GM19351 (cell line): ENCODE results near the gene ING3.
A peak's percentile ranks its signal among the peaks of the same experiment; 100 is the strongest.
"Not testable (repeated sequence)": the region's sequence is repeated elsewhere in the genome, so short reads cannot be mapped to it uniquely, and the experiment has no call there.

Source experiments
- ATAC-seq: cut with Tn5 transposase; IDR thresholded peaks from one replicate; pipeline ENCODE4 v1.9.1; 2021; ENCODE audit warnings: mild to moderate bottlenecking, moderate library complexity; ENCODE audit not compliant: unreplicated experiment

ING3 gene

DNA sequence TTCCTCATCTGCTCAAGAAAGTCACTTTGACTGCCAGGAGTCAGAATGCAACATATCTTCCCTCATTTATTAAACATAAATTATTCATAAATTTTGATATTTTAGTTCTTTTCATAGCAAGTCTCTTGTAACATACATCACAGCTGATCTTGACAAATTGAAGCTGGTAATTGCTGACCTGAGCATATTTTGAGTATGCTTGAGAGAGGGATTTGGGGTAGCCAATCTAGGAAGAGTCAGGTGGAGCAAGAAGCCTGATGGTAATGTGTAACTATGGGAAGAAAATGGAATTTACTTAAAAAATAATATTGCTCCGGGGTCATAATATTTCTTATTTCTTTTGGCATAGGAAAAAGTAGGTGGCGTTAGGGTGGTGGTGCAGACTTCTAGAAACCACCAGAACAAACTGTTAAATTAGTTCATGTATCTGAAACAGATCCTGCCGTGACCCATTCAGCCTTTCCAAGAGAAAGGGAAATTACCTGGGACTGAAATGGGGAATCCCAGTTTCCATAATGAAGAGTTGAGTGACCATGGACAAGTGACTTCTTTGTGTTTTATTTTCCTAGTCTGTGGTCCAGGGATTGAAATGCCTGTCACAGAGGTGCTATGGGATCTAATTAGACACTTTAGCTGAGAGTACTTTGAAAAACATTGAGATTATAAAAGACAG lies 50.8 kb downstream of the ING3 start:
- no peak for ATAC-seq

DNA sequence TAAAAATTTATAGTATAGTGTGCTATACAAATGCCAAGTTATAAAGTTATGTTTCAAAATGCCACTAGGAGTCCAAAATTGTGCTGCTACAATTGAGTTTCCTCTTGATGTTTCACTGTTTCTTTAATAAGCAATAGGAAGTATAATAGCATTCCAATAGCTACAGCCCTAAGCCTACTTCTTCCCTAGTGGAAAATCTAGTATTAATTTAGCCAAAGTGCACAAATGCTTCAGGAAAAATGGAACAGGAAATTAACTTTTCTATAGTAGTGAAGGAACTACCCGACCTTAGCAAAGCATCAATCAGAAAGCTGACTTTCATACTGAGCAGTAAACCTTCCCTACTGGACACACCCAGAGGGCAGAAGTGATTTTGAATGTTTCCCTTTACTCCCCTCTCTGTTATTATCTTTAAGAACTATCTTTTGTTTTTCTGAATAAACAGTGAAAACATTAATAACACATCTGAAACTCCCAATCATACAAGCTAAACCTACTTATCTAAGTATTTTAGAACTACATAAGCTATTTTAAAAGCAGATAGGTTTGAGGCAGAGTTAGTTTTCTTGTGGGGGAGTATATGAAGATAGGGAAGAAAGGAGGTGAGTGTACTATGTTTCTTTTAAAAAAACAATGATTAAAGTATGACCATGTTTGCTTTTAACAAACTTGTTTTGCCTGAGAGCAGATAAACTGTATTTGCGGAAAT lies 51.6 kb downstream of the ING3 start:
- ATAC-seq, result no peak

DNA sequence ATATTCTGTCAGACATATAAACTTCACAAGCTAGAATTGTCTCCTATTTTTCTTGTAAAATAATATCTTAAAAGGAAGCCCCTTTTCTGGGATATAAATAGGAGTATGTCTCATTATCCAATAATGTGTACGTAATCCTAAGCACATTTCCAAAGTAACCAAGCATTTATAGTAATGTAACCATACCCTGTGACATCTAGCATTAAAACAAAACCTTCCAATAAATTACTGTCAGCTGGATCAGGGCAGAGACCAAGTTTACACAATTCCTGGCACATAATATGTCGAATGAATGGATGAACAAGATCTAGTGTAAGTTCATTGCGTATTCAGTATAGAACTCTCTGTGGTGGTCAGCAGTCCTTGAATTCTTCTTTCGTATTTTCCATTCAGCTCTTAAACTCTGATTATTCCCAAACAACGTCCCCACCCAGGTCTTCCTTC lies 52.2 kb downstream of the ING3 start:
- ATAC-seq, result no peak

DNA sequence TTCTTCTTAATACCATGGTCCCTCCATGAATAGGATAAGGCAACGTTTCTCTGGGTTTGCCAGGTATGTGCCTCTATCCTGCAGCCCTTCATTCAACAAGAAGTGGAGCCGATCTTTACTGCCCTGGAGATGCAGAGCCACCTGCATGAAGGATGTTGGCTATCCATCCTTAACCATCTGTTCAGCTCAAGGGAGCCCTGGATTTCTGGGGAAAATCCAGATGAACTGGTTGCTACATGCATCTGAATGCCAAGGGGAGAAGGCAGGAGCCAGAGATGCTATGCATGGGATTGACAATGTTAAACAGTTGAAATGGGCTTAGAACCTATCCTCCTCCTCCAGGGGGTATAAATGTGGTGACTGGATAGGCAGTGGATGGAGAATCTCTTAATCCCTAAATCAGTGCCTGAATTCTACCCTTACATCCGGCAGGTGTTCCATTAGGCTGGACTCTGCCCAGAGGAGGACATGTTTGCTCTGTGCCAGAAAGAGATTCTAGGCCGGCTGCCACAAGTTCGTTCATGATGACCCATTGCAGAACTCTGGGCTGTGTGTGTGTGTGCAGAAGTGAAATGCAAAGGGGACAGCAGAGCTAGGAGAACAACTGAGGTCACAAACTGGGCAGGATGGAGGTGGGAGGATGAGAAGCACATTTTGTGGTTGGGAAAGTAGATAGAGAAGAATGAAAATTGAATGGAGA lies 53.6 kb downstream of the ING3 start:
- no peak for ATAC-seq

DNA sequence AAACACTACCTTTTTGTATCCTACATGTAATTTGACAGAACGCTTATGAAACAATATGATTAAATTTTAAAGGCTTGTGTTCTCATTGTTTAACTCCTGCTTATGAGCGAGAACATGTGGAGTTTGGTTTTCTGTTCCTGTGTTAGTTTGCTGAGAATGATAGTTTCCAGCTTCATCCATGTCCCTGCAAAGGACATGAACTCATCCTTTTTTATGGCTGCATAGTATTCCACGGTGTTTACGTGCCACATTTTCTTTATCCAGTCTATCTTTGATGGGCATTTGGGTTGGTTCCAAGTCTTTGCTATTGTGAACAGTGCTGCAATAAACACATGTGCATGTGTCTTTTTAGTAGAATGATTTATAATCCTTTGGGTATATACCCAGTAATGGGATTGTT lies 54.5 kb downstream of the ING3 start:
- ATAC-seq, result not testable (repeated sequence)

DNA sequence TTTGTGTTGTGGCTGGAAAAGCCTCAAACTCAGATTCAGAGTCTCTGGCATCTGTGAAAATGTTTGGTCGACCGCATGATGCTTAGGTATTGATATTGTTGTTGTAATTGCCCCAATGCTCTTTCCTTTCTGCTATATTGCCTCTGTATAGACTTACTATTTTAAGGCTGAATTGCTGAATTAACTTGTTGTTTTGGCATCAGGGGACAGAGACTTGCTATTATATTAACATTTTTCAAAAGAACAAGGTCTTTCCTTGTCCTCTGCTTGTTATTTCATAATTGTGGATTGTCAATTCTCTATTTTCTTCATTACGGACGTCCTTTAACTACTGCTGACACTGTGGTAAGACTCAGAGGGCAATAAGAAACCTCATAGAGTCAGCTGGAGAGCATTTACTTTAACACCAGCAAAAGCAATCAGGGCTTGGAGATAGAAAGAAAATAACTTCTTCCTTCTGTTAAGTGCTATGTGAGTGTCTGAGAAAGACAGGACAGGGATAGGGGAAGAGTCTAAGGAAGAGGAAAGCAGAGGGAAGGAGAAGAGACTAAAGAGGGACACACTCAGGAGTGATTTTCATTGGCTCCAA lies 55.5 kb downstream of the ING3 start:
- ATAC-seq, result no peak

DNA sequence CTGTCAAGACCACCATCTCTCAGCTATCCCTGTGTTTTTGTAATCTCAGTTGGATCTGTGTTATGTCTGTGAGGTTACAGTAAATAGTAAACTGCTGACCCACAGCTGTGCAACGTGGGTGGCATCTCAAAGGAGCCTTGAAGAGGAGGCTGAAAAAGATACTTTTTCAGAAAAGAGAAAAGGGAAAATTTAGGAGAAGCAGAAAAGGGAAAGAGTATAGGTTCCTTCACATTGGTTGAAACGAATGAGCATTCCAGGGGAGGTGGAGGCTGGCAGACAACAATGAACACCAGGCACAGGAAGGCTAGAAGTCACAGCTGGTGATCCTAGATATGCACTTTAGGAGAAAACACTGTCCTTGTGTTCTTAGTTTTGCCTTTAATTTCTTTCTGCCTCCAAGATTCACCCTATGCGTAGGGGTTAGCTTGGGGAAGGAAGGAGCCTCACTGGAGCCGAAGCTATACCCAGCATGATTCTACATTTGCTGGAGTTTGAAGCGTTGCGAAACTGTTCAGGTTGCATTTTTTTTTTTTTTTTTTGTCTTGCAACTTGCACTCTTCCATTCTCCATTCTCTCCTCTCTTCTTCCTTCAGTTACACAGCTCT lies 56.2 kb downstream of the ING3 start:
- no peak for ATAC-seq

DNA sequence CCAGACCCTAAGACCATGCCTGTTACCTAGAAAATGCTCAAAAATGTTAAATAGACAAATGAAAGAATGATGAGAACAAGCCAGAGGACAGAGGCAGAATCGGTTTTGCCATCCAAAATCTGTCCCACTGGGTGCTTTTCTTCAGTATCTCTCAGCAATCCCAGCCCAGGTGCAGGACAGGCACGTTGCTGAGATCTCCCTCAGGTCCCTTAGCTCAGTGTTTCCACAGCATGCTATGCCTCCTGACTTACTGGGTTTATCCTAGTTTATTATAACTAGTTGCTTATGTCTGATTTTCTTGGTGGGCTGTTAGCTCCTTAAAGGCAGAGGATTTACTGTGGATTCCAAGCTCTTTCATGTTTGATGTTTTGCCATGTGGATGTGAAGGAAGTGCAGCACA lies 58.2 kb downstream of the ING3 start:
- ATAC-seq, result no peak

DNA sequence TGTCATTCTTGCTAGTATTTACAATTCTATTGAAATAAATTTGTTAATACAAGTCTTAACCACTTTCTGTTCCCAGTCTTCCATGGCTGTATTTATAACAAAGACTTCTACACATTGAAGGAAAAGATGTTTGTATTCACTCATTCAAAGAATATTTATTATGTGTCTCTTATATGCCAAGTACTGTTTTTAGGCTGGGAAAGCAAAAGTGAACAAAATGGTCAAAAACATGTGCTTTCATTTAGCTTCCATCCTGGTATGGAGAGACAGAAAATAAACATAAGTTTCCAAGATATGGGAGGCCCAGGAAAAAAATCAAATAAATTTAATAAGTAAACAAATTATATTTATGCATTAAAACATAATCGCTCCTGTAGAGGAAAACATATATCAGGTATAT lies 60.8 kb downstream of the ING3 start:
- no peak for ATAC-seq

DNA sequence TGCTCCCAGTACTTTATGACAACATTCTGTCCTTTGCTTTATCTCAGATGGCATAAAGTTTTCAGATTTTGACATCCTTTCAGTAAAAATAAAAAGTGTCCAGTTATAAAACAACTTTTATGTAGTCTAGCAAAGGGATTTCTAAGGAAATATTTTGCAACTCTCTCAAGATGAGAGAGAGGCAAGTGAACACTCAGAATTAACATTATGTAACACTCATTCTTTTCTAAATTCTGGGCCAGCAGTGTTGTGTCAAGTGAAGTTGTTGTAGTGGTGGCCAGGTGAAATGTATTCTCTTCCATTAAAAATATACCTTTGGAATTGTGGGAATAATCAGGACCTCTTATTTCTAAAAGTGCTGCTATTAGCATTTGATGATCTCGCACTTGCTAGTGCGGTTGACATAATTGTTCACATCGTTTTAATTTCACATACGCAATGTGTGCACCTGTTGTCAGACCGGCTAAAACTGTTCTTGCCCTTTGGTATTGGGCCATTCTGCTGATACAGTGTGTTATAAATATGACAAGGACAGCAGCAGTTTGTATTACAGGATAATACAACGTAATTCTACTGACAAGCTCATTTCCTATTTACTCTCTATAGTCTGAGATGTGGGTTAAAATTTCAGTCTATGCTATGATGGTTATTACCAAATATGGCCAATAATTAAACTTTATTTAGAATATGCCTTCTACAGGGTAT lies 61.7 kb downstream of the ING3 start:
- no peak for ATAC-seq

DNA sequence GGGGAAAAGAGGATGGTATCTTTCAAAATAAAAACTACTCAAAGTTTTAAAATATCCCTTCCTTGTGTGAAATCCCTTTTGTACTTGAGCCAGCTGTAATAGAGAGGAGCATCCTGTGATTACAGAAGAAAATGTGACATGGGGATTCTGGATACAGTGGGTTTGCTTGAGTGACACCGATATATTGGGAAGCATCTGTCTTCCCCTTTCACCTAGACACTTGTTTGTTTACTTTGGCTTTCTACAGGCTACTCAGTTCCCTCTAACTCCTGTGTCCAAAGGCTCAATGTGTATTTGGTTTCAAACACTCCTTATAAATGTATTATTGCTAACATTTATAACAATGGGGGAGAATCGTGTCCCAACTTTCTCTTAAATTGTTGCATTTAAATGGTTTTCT lies 62.3 kb downstream of the ING3 start:
- no peak for ATAC-seq

DNA sequence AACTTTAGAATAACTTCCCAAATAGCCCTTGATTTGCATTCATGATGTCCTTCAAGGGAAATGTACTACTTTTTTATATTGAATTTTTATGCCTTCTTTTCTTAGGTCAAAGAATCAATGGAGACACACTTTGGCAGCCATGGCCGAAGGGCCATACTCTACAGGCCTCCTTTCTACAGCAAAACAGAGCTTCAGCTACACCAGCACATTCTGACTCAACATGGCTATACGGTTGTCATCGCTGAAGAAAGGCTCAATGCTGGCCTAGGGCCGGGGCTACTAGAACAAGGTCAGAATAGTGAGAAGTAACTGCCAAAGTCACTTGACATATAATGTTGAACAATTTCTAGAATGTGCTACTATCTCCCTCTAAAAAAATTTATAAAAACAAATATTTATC lies 65.0 kb downstream of the ING3 start:
- no peak for ATAC-seq

DNA sequence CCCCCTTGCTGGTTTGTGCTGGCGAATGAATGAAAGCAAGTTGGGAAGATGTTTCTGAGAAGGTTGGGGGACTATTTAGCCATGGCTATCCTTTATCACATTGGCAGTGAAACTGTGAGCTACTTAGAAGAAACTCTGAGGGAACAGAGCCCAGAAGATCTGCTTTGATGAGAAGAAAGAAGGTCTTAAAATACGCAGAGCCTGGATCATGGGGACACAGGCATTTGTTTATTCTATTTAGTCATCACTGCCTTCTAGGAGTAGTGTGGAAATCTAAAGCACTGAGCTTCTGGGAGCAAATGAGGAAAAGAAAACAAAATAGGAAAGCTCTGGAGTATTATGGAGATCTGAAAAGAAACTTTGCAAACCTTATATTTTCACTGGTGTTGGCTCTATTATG lies 66.4 kb downstream of the ING3 start:
- no peak for ATAC-seq

DNA sequence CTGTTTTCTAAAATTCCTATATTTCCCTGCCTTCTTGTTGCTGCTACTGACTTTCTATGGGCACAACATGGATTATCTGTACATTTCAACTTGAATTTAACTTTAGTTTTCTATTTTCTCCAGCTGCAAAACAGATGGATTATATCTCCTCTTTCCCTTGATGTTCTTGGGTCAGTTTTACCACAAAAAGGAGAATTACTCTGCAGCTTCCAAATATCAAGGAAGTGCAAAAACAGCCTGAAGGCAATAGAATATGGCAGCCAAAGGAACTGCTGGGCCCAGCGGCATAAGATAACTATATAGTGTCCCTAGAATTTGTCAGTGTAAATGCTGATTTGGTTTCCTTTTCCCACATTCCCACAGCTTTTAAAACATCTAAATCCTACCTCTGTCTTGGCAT lies 67.0 kb downstream of the ING3 start:
- ATAC-seq, result no peak

DNA sequence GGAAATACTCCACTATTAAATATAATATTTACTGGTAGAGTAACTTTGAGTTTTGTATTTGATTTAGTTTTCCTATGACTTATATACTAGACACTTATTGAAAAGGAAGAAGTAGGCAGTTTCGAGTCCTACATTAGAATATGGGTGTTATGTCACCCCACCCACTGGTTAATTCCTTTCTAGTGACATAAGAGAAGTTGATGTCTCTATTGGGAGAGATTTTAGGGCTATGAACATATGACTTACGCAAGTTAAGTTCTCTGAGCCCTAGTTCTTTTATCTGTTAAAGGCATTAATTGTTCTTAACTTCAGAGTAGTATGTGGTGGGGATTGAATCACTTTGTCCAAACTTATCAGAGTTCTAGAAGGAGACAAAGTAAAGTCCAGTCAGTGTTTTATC lies 68.4 kb downstream of the ING3 start:
- ATAC-seq, result peak; percentile 44

DNA sequence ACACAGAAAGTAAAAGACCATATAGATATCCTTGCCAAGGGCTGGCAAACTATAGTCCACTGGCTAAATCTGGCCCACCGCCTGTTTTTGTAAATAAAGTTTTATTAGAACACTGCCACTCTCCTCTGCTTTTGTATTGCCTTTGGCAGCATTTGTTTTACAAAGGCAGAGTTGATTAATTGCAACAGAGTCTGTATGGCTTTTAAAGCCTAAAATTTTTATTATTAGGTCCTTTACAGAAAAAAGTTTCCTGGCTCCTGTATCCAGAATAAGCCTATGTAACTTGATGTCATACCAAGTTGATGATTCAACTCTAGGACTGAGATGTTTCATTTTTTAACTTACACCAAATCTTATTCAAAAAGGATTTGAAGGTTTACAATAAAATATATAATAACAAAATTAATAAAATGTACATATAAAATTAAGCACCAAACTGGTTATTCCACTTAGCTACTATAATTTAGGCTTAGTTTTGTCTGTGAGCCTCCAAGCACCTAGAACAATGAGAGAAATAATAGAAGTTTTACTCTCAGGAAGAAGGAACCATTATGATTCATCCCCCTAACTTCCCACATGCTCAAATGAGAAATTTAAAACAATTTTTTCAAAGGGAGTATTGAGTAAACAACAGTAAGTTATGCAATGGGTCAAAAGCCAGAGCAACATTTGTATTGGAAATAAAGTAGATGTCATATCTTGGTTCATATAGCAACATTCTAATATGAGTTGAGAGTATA lies 69.8 kb downstream of the ING3 start:
- ATAC-seq, result no peak

DNA sequence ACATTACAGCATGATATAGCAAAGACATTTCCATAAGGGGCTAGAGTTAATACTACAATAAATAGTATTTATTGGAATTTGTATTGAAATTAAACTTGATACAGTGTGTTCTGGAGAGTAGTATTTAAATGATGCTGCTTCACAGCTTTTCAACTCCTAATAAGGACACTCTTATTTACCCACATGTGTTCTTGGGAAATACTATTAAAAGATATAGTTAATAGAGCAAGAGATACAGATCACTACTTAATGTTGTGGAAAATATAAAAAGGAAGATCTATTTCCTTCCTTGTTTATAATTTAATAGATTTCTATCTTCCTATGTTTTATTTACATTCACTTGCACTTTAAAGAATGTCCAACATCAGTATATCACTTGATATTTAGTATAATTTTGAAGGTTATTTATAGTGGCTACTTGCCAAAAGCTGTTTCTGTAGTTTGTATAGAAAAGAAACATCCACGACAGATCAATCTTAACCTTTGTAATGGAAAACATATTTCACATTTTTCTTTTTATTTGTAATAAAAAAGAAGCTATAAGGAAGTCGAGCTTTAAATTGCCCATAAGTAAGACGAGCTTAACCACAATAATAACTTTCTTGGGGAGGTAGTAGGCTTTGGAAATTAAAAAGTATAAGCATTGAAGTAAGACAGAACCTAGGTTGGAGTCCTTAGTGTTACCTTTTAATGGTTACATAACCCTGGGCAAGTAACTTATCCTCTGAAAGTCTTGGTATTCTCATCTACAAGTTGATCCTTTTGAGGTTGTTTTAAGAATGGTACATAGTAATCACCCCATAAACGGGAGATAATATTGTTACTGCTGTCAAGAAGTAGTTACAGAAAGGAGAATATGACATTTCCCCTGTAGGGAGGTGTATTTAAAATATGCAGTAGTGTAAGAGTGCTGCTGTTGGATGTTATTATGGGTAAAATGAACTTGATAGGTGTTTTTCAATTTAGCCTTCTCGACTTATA lies 70.7 kb downstream of the ING3 start:
- ATAC-seq, result no peak

DNA sequence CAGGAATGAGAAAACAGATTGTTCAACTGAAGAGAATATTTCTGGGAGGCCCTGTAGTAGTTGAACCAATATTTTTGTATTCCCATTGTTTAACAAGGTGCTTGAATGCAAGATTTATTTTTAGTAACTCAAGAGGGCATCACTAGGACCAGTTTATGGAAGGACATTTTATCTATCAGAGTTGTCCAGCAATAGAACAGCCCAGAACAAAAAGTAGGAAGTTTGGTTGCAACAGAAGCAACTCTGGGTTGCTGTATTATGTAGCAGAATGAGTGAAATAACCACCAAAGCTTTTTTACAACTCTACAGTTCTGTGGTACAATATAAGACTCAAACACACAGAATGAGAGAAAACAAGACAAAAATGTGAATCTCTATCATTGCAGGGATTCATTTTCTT lies 72.6 kb downstream of the ING3 start:
- no peak for ATAC-seq
